HG03159 (cell line): ENCODE measurements around the gene ZNF326.

ENCODE experiments used
- ATAC-seq: cut with Tn5 transposase; IDR thresholded peaks from one replicate; pipeline ENCODE4 v1.9.1; 2021; ENCODE audit warnings: mild to moderate bottlenecking, moderate library complexity; ENCODE audit not compliant: unreplicated experiment

ZNF326 gene

DNA sequence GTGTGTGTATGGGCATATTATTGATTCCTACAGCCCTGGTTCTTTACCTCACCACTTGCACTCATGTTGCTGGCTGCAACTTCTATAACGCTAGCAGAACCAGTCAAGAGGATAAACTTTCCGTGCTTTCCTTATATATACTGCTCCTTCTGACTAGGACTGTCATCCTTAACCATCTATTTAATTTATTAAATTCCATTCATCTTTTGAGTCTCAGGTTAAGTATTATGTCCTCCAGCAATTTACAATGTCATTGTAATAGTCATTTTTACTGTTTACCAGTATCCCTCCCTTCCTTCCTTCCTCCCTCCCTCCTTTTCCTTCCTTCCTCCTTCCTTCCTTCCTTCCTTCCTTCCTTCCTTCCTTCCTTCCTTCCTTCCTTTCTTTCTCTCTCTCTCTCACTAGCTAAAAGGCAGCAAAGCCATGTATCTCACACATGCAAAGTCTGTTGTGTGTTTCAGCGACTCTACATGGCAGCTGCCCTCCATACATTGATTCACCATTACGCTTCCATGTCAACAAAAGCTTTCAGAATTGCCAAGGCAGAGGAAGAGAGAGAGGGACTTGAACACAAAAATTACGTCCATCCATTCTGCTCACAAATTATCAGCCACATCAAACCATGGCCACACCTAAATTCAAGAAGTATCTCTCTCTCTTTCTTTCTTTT, 73.8 kb downstream of the ZNF326 start:
- ATAC-seq: no peak

DNA sequence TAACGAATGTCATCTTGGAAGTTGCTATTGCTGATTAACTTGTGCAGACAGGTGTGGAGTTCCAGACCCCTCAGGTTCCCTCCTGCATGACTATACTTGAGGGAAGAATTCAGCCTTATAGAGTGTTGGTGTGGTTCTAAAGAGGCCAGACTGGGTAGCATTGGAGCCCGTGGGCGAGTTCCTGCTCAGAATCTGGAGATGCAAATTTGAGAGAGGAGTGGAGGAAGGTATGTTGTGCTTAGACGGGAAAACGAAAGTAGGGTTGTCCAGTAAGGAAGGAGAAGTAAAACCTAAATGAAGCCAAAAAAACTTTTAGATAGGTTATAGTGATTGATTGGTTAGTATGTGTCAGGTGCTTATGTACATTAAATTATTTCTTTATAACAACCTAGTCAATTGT, 79.2 kb downstream of the ZNF326 start:
- ATAC-seq: peak; percentile 81

DNA sequence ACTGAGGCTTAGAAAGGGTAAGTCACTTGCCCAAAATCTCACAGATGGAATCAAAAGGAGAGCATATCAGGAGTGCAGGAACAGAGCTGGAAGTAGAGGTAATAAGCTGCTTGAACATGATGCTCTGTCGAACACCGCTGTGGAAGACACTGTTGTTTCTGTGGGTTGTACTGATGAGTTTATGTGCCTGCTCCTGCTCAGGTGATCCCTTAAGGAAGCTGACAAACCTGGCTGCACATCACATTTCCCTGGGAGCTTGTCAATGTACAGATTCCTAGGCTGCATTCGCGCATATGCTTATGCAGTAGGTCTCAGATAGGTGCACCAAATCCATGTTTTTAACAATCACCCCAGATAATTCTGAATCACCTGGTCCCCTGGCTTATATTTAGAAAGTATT, 79.7 kb downstream of the ZNF326 start:
- peak; percentile 10 for ATAC-seq

DNA sequence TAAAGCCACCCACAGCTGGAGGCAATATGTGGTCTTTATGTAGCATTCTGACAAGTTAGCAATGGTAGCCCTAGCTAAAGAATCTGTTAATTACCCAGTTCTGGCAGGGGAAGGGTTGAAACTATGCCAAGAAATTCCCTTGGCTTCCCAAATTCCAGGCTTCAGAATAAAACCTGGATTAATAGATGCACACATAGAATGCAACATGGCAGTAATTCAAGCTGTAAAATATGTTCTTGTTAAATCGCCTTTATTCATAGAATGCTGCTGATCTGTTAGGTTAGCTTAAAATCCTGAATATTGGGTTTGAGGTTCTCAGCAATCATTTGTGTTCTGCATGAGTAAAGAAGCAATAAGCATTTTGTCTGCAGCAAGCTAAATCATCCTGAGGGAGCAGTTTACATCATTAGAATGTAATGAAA, 80.1 kb downstream of the ZNF326 start:
- no peak for ATAC-seq

DNA sequence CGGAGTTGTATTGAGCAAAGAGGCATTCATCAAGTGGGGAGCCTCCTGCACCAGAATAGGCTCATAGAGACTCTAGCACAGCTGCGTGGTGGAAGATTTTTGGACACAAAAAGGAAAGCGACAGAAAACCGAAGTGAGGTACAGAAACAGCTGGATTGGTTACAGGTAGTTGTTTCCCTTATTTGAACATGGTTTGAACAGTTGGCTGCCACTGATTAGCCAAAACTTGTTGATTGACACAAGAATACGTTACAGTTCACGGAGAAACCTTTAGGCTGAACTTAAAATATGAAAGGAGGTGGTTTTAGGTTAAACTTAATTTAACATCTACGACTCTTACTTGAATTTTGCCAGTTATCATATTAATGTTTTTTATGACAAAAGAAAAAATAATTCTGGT, 89.1 kb downstream of the ZNF326 start:
- ATAC-seq: no peak
